ENCODE data around the gene FILIP1L.

Gene FILIP1L

GRCh38 chr3:99867594-99868310, 246.5 kb downstream of the FILIP1L start:
- no peak for DNase-seq (ENCODE audit: low read depth)

DNA sequence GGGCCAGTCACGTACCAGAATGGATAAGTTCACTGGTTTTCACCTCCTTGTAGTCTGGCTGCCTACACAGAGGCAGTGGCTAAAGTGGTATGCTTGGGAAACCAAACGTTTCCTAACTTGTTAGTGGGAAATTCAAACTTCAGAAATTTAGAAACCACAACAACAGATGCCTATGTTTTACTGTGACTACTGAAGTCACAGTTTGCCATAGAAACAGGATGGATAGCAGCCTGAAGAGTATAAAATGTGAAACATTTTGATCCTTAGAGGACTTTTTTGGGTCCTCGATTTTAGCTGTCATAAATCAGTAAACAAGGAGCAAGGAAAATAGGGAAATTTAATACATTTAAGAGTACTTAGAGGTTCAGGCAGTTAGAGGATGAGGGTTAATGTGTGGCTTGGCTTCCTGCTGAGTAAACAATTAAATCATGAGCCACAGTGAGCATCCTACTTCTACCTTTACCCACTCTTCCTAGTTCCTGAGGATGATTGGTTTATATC, 248.0 kb downstream of the FILIP1L start:
- DNase-seq (ENCODE audit: low read depth): no peak

GRCh38 chr3:99865321-99865720, 249.0 kb downstream of the FILIP1L start:
- DNase-seq (ENCODE audit: low read depth): no peak

GRCh38 chr3:99864289-99864688, 250.0 kb downstream of the FILIP1L start:
- no peak for DNase-seq (ENCODE audit: low read depth)

- DNase-seq (ENCODE audit: low read depth): no peak
Measured at GRCh38 chr3:99863588-99863987, 250.7 kb downstream of the FILIP1L start.

- no peak for DNase-seq (ENCODE audit: low read depth)
Measured at GRCh38 chr3:99863002-99863401, 251.3 kb downstream of the FILIP1L start.

GRCh38 chr3:99862208-99862607, 252.1 kb downstream of the FILIP1L start:
- no peak for DNase-seq (ENCODE audit: low read depth)

DNA sequence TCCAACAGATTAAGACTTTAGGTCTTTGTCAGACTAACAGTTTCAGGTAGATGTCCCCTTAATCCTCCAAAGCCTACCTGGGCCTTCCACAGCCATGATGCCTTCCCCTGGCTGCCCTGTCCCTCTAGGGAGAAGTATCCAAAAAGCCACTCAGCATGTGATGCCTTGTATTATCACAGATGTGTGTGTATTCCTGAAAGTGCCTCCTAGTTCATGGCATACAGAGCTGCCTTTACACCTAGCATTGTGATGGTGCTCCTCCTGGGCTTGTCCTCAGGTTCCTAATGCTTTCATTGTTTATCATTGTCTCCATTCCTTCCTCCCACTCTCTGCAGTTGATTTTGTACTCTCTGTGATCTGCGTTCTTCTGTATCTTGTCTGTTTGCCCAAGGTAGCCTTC, 253.1 kb downstream of the FILIP1L start:
- DNase-seq (ENCODE audit: low read depth): no peak

DNA sequence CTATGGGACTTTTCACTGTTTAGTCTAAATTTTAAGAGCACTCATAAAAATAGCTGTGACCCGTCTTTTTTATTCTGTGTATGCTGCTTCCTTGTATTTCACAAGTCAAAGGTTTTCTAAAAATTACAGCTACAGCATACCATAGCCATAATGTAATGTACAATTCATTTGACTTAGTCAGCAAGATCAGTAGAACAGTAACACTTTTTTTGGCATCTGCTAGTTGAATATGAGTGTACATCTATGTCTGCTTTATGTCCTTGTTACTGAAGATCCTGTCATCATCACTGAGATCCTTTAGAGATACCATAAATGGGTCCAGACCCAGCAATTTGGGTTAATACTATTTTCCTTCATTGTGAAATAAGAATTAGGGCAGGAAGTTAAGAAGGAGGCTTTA, 254.5 kb downstream of the FILIP1L start:
- DNase-seq (ENCODE audit: low read depth): no peak

- DNase-seq (ENCODE audit: low read depth): no peak
Measured at GRCh38 chr3:99858469-99858868, 255.8 kb downstream of the FILIP1L start.

GRCh38 chr3:99857278-99857677, 257.0 kb downstream of the FILIP1L start:
- no peak for DNase-seq (ENCODE audit: low read depth)

DNA sequence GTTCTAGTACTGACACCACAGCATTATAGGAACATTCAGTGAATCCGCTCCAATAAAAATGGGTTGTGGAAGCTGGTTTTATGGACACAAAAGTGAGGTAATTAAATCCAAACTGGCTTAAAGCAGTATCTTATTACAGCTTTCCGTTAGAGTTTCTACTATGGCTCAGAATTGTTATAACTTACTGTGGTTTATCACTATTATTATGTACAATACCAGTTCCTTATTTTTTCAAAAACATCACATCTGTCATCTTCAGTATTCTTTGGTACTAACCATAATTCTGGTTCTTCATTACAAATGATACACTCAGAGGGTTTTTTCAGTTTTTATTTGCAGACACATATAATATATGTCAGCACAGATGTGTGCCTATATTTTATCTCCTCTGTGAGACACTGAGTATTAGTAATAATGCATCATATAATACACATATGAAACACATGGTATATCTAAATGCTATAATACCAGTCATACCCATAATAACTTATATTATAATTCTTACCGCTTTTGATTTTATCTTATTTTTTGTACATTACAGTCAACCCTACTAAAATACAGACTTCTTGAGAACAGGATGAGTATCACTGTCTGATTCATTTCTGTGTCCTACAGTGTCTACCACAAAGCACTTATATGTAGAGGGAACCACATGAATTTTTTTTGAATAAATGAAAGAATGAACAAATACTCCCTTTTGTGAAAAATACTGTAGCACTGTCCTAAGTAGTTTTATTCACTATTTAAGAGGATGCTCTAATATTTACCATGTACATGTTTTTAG, 257.7 kb downstream of the FILIP1L start:
- no peak for DNase-seq (ENCODE audit: low read depth)

GRCh38 chr3:99855900-99856299, 258.4 kb downstream of the FILIP1L start:
- DNase-seq (ENCODE audit: low read depth): no peak

DNA sequence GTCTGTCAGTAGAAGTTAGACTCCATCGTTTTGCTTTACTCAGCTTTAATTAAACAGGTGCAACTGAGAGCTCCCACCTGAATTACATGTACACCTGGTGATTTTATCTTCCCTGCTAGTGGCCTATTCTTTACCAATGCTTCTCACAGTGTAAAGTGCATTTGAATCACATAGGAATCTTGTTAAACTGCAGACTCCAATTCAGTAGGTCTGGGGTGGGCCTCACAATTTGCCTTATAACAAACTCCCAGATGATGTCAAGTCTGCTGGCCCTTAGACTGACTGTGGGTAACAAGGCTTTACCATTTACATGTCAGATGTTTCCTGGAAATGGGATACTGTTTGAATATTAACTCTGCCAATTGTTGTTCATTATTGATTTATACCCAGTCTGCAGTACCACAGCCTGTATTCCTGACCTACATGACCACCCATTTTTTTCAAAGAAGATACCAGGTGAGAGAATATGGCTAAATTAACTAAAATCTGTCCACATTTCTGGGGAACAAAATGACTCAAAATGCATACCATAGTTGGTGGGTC, 259.5 kb downstream of the FILIP1L start:
- no peak for DNase-seq (ENCODE audit: low read depth)

DNA sequence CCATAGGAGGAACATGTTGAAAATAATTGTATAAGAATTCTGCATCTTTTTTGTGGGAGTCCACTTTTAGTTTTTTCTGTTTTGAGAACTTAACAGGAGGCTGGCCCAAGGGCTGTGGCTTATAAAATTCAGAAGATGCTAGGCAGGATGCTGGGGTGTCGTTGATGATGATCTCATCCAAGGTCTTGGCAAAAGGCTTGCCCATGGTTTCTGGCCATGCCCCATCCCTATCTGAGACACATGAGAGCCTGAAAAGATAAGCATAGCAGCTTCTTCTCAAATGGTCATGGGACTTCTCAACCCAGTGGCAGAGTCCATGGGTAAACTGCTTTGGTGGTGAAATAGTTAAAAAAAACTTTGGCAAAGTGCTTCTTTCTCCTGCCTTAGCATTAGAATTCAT, 261.4 kb downstream of the FILIP1L start:
- DNase-seq (ENCODE audit: low read depth): no peak

DNA sequence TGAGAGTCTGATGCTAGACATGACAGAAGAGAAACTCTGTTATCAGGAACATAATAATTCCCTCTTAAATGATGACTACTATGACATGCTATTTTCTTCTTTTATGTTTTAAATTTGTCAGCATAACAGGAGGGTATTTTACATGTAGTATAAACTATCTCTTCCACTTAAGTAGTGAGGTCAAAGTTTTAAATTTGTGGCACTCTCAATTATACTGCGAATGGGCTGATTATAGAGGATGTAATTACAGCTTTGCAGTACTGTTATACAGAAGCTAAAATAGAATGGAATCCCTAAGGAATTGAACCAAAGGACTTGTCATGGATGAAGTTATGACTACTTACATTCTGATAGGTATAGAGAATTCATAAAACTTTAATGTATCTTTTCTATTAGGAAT, 262.3 kb downstream of the FILIP1L start:
- DNase-seq (ENCODE audit: low read depth): no peak

DNA sequence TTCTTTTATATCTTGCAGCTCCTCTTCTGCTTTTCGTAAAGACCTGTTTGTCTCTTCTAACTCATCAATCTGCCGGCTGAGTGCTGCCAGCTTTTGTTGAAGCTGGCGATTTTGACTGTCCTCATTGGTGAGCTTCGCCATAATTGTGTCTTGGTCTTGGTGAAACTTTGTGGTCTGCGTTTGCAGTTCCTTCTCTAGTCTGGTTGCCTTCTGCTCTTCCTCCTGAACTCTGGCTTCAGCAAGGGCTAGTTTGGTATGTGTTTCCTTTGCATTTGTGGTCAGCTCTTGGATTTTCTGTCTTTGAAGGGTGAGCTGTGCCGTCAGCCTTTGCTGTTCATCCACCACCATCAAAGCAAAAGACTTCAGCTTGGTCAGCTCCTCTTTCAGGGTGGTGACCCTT, 263.7 kb downstream of the FILIP1L start:
- no peak for DNase-seq (ENCODE audit: low read depth)

DNA sequence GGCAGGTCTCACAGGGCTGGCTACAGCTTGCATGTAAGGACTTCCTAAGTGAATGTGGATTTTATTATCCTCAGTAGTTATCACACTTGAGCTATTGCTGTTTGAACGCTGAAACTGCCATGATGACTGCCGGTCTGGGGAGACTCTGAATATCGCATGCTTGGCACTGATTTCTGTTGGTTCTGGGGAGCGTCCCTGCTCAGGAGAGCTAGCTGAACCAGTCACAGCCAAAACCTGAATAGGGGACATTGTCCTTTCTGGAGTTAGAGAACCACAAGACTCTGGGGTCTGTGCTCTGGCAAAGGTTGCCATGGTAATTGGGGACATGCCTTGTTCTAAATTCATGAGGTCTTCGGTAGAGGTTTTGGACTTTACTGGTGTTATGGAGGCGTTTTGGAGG, 265.9 kb downstream of the FILIP1L start:
- DNase-seq (ENCODE audit: low read depth): no peak

DNA sequence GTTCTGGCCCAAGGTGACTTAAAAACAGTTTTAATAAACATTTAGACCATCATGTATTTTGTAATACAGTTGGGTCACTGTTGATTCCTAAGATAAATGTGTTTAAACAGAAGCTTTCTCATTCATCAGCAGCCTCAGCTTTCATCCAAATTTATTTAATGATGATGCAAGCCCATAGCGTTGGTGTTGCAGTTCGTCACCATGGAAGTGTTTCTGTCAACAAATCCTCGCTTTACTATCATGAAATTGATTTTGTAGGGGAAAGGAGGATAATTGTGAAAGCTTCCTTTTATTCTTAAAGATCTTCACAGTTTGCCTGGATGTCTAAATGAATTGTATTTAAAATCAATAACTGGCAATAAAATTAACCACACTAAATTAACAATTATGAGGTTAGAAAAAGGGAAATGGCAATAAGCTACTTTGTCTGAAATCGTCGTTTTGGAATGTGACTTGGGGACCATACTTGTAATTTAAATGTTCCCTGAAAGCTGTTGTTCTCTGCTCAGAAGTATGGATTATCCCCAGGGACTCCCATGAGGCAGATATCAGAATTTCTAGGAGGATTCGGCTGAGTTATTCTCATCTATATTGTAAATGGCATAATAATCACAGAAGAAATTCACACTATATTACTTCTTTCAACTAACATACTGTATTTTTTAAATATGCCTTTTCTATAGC, 267.7 kb downstream of the FILIP1L start:
- DNase-seq (ENCODE audit: low read depth): no peak

DNA sequence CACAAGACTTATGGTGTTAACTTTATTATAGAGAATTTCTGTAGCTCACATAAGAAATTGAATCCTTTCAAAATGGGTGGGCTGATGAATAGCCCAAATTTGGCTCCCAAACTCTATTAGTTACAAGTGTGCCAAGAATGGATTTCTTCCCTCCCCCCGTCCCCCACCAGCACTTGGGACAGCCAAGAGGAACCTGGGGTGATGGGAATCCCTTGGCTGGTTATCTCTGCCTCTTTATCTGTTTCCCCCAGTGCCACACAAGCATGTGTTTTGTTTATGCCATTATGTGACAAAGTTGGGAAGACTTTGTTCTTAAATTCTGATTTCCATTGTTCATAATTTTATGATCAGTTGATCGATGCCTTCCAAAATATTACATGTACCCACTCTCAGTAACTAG, 268.3 kb downstream of the FILIP1L start:
- no peak for DNase-seq (ENCODE audit: low read depth)

GRCh38 chr3:99845331-99845730, 269.0 kb downstream of the FILIP1L start:
- no peak for DNase-seq (ENCODE audit: low read depth)

DNA sequence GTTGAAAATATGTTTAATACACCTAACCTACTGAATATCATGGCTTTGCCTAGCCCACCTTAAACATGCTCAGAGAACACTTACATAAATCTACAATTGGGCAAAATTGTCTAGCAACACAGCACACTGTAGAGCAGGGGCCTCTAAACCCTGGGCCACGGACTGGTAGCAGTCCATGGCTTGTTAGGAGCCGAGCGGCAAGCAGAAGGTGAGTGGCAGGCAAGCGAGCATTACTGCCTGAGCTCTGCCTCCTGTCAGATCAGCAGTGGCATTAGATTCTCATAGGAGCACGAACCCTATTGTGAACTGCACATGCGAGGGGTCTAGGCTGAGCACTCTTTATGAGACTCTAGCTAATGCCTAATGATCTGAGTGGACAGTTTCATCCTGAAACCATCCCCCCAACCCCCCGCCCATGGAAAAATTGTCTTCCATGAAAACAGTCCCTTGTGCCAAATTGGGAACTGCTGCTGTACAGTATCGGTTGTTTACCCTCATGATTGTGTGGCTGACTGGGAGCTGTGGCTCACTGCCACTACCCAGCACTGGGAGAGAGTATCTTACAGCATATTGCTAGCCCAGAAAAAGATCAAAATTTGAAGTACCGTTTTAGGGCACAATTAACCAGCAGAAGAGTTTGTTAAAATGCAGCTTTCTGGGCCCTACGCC, 270.6 kb downstream of the FILIP1L start:
- DNase-seq (ENCODE audit: low read depth): no peak

Data from activated T-cell treated with anti-CD3 and anti-CD28 coated beads for 48 hours (primary cell).